SK-N-SH (cell line): ENCODE results near the gene CDH12.

Source experiments
- CHD2 ChIP-seq: fragments of 150-350 bp; IDR thresholded peaks from 2 replicates; pipeline ENCODE4 v1.6.1; 2018; ENCODE audit warnings: low read length; ENCODE audit not compliant: partially characterized antibody
- TF ChIP-seq, protein P1 (sequence below): IDR thresholded peaks from 2 replicates; pipeline ENCODE4 v1.4.0; 2012; ENCODE audit warnings: low read depth, borderline replicate concordance

DNA sequence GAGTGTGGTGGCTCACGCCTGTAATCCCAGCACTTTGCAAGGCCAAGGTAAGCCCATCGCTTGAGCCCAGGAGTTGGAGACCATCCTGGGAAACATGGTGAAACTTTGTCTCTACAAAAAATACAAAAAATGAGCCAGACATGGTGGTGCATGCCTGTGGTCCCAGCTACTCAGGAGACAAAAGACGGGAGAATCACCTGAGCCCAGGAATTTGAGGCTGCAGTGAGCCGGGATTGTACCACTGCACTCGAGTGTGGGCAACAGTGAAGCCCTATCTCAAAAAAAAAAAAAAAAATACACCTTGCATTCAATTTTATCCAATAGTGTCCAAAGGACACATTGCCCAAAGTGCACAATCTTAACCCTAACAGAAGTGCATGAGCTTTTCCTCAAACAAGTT lies 372.8 kb downstream of the CDH12 start:
- TF ChIP-seq, protein P1, sequence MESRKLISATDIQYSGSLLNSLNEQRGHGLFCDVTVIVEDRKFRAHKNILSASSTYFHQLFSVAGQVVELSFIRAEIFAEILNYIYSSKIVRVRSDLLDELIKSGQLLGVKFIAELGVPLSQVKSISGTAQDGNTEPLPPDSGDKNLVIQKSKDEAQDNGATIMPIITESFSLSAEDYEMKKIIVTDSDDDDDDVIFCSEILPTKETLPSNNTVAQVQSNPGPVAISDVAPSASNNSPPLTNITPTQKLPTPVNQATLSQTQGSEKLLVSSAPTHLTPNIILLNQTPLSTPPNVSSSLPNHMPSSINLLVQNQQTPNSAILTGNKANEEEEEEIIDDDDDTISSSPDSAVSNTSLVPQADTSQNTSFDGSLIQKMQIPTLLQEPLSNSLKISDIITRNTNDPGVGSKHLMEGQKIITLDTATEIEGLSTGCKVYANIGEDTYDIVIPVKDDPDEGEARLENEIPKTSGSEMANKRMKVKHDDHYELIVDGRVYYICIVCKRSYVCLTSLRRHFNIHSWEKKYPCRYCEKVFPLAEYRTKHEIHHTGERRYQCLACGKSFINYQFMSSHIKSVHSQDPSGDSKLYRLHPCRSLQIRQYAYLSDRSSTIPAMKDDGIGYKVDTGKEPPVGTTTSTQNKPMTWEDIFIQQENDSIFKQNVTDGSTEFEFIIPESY, result no peak
- TF ChIP-seq CHD2, result no peak
